Measurements from ENCODE around the gene SEMA3F. TPM values are rescaled to one million over a fixed set of nuclear protein-coding genes. Genes with fewer than 3 reads are reported as not detected.

The SEMA3F gene
- total RNA-seq, 2 donors from 2014 or later = 6.3 to 18.7 TPM

DNA sequence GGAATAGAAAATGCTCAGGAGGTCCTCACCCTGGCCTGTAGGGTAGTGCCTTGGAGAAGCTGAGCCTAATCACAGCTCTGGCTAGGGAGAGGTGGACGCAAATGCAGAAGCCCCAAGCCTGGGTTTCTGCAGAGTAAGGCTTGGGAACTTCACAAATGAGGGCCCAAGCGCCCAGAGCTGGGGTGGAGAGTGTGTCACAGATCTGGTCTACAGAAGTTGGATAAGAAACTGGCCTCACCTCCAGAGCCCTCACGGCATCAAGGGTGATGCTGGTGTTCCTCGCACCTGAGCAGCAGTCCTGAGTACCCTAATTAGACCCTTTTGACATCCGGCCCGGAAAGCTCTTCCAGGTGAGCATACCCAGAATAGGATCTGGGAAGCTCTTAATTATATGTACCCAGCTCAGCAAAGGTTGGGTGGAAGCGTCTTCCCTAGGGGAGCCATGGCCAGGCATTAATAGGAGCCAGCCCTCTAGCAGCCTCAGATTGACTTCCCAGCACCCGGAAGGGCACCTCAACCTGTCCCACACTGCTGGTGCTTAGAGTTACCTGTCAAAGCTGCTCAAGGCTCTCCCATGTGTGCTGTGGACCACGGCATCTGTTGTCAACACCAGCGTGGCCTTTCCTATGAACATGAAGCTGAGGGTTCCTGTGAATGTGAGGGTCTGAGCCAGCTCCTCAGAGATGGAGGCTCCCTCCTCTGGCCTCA is 34.6 kb upstream of the SEMA3F start:
- H3K4me1 ChIP-seq = peaks cover 0 to 23% of the 10 kb centered on the region in 2 donors
- TF ChIP-seq, protein P1, sequence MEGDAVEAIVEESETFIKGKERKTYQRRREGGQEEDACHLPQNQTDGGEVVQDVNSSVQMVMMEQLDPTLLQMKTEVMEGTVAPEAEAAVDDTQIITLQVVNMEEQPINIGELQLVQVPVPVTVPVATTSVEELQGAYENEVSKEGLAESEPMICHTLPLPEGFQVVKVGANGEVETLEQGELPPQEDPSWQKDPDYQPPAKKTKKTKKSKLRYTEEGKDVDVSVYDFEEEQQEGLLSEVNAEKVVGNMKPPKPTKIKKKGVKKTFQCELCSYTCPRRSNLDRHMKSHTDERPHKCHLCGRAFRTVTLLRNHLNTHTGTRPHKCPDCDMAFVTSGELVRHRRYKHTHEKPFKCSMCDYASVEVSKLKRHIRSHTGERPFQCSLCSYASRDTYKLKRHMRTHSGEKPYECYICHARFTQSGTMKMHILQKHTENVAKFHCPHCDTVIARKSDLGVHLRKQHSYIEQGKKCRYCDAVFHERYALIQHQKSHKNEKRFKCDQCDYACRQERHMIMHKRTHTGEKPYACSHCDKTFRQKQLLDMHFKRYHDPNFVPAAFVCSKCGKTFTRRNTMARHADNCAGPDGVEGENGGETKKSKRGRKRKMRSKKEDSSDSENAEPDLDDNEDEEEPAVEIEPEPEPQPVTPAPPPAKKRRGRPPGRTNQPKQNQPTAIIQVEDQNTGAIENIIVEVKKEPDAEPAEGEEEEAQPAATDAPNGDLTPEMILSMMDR (IDR thresholded peaks at IDR 0.05) = no peak
- H3K4me3 ChIP-seq = no peak overlapping the region
- H3K27me3 ChIP-seq = no peaks in the 10 kb centered on the region
- no peak for DNase-seq (ENCODE audit: low spot score)
- peaks cover 57% of the 10 kb centered on the region for H3K36me3 ChIP-seq
- no peaks in the 10 kb centered on the region for H3K9me3 ChIP-seq
- no peak overlapping the region for H3K27ac ChIP-seq

GRCh38 chr3:50121072-50122032 is 33.8 kb upstream of the SEMA3F start:
- H3K4me3 ChIP-seq = no peak overlapping the region
- peaks cover 49% of the 10 kb centered on the region for H3K36me3 ChIP-seq
- H3K9me3 ChIP-seq = no peaks in the 10 kb centered on the region
- H3K4me1 ChIP-seq = peaks cover 0 to 31% of the 10 kb centered on the region in 2 donors
- TF ChIP-seq, protein P1 (IDR thresholded peaks at IDR 0.05) = peak; percentile 69 to 83
- no peak overlapping the region for H3K27ac ChIP-seq
- no peak for DNase-seq (ENCODE audit: low spot score)
- H3K27me3 ChIP-seq = no peaks in the 10 kb centered on the region

DNA sequence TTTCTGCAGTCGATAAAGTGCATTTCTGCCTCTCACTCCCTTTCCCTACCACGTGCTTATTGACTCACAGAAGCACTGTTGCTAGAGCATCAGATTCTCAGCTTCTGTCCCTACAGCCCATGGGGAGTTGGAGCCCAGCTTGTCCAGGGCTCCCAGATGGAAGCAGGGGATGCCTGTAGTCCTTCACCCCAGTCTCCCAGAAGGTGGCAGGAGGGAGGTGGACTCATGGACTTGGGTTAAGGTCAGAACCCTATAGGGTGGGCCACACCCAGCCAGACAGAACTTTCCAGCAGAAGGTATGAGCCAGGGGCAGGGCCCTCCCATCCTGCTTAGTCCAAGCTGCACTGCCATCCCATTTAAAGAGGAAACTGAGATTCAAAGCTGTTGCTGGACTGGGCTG is 33.1 kb upstream of the SEMA3F start:
- H3K27ac ChIP-seq = no peak overlapping the region
- no peak overlapping the region for H3K4me3 ChIP-seq
- no peak for DNase-seq (ENCODE audit: low spot score)
- TF ChIP-seq, protein P1 (IDR thresholded peaks at IDR 0.05) = no peak
- no peaks in the 10 kb centered on the region for H3K27me3 ChIP-seq
- peaks cover 0 to 38% of the 10 kb centered on the region in 2 donors for H3K4me1 ChIP-seq
- peaks cover 41% of the 10 kb centered on the region for H3K36me3 ChIP-seq
- no peaks in the 10 kb centered on the region for H3K9me3 ChIP-seq

- Histone ChIP-seq H3K27me3 (no peaks in the 10 kb centered on the region), H3K36me3 (peaks cover 34% of the 10 kb centered on the region), H3K9me3 (no peaks in the 10 kb centered on the region), H3K4me1 (peaks cover 0 to 38% of the 10 kb centered on the region in 2 donors), H3K27ac (no peak overlapping the region), H3K4me3 (no peak overlapping the region)
- no peak for DNase-seq (ENCODE audit: low spot score)
- TF ChIP-seq, protein P1 (IDR thresholded peaks at IDR 0.05) = no peak
These were observed 32.3 kb upstream of the SEMA3F start for GRCh38 chr3:50122661-50123391.

GRCh38 chr3:50123394-50124051 is 31.6 kb upstream of the SEMA3F start:
- Histone ChIP-seq H3K27me3 (no peaks in the 10 kb centered on the region), H3K4me3 (no peak overlapping the region), H3K4me1 (peaks cover 0 to 38% of the 10 kb centered on the region in 2 donors), H3K27ac (no peak overlapping the region), H3K9me3 (no peaks in the 10 kb centered on the region), H3K36me3 (peaks cover 28% of the 10 kb centered on the region)
- DNase-seq (ENCODE audit: low spot score) = no peak
- TF ChIP-seq, protein P1 (IDR thresholded peaks at IDR 0.05) = no peak

Measured in right atrium auricular region (tissue), 2 donors.